CD4-positive, alpha-beta T cell treated with Interleukin-4 for 1 hour (primary cell): Measurements from ENCODE around the gene SPAG17.
A peak's percentile ranks its signal among the peaks of the same experiment; 100 is the strongest.

Experiments
- DNase-seq, 2 donors: peaks; one replicate each; pipeline ENCODE4 v3.0.0-alpha.2; 2020 to 2022

Gene SPAG17

DNA sequence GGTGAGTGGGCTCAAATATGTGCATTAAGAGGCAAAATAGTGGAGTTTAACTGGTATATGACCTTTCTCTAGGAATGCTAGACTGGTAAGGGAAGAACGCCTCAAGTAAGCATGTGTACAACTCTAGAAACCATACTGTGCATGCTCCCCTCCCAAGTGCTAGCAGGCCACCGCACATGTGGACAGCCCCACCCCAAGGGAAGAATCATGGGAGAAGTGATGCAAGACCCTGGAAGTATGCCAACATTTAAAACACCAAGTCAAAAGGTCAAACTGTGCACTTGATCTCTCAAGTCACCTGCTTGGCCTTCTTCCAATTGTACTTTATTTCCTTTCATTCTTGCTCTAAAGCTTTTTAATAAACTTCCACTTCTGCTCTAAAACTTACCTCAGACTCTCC, 135.0 kb downstream of the SPAG17 start:
- no peak for DNase-seq

DNA sequence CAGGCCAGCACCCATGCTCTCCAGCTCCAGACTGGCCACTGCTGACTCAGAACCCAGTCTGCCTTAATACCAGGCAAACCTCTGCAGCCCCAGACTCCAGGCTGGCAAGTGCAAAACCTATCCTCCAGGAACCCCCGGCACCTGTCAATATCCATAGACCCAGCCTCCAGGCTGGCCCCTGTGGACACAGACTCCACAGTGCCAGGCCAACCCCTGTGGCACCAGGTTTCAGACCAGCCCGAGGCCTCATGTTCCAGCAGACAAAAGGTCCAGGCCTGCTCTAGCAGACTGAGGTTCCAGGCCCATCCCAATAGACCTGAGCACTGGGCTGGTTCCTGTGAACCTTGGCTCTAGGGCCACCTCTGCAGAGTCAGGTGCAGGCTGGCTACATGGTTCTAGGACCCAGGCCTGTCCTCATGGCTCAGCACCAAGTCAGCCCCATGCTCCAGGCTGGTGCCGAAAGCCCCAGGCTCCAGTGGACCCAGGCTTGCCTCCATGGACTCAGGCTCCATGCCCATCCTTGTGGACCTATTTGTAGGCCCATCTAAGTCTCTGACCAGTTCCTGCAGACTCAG, 137.3 kb downstream of the SPAG17 start:
- no peak for DNase-seq

DNA sequence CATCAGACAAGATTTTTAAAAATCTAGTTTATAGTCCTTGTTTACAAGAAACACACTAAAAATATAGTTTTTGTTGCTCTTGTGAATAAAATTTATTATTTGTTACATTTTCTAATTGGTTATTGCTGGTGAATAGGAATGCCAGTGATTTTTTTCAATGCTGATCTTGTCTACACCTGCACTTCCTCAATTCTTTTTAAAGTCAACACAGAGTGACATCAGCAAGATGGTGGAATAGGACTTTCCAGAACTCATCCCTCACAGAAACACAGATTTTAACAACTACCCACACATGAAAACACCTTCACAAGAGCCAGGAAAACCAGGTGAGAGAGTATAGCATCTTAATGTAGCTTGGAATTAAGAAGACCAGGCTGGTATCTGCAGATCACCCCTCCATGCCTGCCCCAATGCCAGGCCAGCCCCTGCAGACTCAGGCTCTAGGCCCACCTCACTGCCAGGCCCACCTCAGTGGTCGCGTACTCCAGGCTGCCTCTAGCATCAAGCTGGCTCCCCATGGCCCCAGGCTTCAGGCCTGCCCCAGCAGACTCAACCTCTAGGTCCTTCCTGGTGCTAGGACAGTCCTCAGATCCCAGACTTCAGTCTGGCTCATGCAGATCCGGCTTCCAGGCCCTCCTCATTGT, 137.9 kb downstream of the SPAG17 start:
- DNase-seq, result no peak

DNA sequence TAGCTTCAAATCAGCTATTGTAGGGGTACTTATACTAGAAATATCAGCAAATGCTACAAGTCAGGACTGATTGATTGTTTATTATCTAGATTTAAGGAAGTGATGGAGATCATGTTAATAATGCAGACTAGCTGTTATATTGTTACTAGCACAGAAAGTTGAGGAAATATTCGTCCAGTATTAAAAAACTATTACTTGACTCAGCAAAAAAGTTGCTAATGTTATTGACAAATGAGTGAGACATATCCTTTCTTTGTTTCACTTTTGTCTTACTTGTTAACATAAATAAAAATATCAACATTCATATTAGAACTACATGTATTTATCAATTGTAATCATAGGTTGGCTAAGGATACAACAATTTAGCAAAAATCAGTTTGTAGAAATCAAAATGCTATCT, 141.4 kb downstream of the SPAG17 start:
- DNase-seq, result no peak

DNA sequence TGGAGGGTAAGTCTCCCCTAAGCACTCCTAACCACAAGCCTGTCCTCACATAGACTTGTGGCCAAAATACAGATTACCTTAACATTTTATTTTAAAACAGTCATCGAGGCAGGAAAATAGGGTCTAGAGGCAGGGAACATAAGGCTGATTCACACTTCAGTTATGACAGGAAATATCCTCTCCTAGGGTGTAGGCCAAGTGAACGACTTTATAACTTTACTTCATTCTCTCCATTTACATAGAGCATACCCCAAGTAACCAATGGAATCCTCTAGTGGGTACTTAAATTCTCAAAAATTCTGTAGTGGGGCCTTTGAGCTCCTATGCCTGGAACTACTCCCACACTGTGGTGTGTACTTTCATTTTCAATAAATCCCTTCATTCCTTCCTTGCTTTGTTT, 142.5 kb downstream of the SPAG17 start:
- DNase-seq, result no peak

DNA sequence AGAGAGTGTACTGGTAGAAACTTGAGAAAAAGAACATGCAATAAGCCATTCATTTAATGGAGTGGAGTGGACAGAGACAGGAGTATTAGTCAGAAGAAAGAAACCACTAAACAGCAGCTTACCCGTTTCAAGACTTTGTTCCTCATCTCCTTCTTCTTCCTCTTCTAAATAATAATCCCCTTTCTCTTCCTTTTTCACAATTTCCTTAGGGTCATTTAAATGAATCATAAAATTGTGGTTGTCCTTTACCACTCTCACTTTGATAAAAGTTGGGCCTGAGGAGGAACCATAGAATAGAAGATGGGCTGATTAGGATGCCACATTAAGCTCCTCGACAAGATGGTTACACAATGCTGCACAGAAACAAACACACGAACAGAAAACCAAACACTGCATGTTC, 145.9 kb downstream of the SPAG17 start:
- DNase-seq, result peak in 1 of 2 donors; percentile 9

DNA sequence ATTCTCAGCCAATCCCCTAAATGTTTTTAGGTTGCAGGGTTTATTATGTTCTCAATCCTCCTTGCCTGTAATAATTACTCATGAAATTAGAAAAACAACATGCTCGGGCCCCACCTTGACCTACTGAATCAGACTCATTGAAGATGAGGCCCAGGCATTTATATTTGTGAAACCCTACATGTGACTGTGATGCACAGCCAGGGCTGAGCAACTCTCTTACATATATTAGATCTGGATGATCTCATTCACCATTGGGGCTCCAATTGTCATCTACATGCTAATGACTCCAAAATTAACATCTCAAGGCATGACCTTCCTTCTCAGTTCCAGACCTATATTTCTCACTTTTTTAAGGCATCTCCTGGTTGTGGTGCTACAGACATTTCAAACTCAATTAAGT, 152.1 kb downstream of the SPAG17 start:
- DNase-seq, result no peak

DNA sequence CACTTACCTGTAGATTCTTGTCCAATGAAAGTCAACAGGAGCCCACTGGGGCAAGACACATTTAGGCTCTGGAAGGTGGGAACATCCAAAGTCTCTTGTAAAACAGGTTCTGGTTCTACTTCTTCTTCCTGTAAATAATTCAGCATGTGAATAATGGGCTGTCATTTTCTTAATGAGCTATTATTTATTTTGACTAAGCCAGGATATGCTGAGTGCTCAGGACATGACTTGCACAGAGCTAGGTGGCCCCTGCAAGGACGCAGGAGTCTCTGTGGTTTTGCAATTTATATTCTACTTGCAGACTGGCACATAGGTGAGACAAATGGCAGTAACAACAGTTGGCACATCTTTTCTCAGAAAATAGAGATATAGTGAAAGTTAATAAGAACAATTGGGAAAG, 156.8 kb downstream of the SPAG17 start:
- no peak for DNase-seq

DNA sequence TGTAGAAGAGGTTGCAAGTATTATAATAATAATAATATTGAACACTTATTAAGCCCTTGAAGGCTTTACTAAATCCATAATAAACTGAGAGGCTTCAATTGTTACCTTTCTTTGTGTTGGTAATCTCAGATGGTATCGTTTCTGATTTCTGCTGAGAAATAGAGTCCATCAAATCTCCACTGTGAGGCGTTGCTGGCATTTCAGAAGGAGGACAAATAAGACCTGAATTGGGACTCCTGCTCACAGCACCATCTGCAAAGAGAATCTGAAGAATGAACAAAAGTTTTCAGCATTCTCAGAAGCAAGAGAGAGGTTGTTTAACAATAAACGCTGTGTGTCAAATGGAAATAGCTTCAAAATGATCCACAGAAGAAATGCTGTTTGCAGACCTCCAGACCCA, 161.8 kb downstream of the SPAG17 start:
- no peak for DNase-seq

DNA sequence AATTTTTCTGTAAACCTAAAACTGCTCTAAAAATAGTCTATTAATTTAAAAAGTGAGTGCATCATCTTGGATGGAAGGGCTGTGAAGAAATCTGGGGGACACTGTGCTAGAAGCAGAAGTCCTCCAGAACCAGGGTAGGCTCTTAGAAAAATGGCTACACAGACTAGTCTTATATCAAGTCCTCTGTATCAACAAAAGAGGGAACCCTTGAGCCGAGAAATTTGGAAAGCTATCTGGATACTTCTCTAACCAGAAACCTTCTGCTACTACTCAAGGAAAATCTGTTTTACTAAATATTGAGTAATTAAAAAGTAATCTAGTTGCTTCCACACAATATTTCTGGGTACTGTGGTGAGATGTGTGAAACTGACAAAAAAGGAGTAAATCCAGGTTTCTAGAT, 163.4 kb downstream of the SPAG17 start:
- DNase-seq, result no peak

DNA sequence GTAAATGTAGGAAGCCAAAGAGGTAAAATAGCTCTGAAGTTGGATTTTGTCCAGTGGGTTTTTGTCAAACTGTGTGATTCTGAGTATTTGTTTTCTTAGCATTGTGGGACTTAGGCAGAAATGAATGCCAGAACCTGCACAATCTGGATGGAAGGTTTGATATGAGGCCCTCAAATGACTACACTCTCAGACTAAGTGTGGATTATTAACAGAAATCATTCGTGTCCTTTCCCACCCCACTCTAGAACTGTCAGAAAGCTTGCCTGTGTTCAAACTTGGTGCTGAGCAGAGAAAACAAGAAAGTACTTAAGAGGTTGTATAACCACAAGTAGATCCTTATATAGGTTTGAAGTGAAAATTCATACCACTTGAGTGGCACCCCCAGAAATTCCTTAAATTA, 167.0 kb downstream of the SPAG17 start:
- DNase-seq, result no peak

DNA sequence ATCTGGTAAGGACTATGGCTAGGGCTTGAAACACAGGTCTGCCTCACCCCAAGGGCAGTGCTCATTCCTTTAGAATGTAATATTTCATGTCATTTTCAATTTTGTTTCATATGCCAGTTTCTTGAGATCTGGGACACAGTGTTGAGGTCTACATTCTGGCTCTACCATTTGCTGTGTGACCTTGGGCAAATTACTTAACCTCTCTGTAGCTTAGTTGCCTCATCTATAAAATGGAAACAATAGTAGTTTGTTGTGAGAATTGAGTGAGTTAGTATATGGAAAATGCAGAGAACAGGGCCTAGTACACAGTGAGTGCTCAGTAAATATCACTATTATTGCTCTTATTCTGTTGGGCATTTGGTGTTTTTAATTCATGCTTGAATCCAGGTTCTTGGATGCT, 171.1 kb downstream of the SPAG17 start:
- no peak for DNase-seq

DNA sequence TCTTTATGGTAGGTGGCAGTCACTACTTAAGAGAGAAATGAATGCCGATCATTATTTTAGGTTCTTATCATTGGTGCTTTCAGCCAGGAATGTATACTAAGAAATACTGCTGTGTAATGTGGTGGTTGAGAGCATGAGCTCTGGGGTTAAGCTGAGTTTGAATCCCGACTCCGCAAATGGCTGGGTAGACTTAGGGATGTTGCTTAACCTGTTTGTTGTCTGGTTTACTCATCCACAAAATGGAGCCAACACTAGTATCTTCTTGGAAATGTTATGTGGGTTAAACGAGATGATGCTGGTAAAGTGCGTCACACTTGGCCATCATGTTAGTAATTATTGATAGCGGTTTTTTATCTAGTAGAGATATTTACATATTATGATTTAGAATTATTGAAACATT, 171.7 kb downstream of the SPAG17 start:
- no peak for DNase-seq

DNA sequence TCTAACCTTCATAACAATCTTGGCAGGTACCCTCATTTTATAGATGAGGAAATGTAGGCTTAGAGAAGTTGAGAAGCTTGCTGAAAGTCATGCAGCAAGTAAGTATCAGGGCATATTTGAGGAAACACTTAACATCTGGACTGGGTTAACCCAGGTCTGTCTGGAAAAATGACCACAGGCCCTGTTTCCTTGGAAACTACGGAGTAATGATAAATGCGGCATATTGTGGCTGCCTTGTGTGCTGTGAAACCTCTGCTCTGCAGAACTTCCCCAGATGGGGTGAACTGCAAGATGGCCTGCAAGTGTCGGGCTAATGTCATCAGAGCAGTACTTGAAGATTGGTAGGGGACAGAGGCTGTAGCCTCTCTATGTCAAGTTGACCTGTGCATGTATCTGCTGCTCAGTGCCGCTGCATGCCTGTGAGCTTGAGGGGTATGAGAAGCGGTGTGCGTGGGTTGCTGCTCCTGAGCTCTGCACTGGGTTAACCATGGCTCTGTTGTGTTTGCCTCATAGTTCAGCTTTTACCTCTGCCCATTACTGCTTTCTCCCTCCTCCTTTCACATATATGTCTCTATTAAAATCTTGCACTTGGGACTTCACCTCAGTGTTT, 172.4 kb downstream of the SPAG17 start:
- DNase-seq, result no peak

DNA sequence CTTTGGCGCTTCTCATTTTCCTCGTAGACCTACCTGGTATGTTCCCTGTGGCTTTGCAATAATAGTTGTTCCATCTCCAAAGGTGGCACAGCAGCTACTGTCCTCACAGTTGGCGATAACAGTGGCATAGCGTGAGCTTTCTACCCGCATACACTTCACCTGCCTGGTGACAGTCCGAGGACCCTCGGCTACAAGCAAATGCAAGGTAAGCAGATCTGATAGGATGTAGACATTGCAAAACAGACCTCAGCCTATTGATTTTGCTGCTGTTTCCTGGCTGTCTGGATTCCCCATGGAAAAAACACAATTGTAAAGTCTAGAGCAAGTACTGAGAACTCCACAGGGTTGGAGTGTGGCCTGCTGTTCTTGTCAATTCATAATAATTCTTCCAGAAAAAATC, 177.0 kb downstream of the SPAG17 start:
- DNase-seq, result no peak

DNA sequence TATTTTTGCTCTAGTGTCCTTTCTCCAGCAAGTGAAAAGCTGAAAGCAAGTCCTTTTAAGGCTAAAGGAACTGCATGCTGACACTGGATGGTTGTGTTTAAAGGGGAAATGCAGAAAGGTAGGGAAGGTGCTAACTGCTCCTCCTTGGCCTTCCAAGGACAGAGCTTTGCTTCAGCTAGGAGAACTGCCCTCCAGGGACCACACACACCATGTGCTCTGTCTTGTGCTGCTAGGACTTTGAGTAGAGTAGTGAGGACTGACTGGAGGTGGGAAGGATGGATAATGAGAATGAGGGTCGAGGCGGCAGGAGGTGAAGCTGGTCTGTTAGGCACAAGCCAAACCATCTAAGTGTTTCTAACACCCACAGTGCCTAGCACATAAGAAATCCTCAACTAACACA, 177.6 kb downstream of the SPAG17 start:
- no peak for DNase-seq

DNA sequence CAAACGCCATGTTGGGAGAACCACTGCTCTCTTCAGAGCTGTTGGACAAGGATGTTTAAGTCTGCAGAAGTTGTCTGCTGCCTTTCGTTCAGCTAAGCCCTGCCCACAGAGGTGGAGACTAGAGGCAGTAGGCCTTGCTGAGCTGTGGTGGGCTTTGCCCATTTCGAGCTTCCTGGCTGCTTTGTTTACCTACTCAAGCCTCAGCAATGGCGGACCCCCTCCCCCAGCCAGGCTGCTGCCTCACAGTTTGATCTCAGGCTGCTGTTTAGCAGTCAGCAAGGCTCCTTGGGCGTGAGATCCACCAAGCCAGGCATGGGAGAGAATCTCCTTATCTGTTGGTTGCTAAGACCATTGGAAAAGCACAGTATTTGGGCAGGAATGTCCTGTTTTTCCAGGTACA, 180.7 kb downstream of the SPAG17 start:
- no peak for DNase-seq

DNA sequence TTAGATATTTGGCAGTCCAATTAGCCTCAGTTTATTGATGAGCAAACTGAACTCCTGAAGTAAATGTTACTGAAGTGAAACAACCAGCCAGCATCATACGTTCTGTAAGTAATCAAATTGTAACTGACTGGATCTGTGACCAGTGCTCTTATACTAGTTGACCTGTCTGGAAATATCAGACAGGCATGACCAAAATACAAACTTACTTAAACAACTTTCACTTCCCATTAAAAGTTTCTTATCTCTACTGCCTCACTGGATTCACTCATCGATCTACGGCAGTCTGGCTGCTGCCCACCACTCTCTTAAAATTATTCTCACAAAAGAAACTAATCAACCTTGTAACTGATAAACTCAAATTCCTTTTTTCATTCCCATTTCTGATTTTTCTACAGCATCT, 199.1 kb downstream of the SPAG17 start:
- no peak for DNase-seq

DNA sequence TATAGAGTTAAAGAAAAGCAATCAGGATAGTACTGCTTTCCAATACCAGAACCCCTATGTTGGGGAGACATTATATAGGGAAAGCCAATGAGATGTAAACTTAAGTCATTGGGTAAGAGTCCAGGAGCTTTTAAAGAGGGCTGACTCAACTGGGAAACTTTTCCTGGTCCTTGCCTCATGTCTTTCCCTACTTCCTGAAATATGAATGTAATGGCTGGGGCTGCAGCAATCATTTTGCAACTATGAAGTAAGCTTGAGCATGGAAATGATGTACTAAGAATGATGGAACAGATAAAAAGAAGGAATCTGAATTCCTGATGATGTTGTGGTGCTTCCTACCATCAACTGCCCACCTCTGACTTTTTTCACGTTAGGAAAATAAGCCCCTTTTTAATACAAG, 199.8 kb downstream of the SPAG17 start:
- DNase-seq, result no peak

DNA sequence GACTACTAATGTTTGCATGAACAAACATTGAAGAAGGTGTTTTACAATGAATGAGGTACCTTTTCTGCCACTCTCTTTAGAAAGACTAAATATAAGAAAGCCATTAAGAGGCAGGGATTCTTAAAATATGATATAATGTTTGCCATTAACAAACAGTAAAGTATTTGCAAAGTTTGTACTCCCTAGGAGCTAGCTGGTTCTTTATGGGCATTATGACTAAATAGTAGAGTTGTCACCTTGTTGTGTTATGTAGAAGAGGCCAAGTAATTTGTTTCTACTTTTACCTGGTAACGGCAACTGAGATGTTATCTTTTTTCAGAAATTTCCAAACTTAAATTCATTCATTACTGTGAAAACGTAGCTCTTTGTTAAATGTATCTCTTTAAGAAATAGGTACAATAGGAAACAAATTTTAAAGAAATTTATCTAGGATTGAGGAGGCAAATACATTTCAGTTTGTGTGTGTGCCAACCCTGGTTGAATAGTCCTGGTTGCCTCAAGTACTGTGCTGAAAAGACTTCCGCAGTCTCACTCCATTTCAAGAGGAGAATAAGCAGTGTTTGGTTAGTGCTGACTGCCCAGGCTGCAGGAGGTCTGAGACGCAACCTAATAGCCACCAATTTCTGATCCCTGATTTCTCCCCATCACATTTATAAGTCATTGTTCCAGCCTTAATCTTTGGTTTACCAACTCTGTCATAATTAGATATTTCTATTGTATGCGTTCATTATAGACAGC, 203.4 kb downstream of the SPAG17 start:
- DNase-seq, result no peak

DNA sequence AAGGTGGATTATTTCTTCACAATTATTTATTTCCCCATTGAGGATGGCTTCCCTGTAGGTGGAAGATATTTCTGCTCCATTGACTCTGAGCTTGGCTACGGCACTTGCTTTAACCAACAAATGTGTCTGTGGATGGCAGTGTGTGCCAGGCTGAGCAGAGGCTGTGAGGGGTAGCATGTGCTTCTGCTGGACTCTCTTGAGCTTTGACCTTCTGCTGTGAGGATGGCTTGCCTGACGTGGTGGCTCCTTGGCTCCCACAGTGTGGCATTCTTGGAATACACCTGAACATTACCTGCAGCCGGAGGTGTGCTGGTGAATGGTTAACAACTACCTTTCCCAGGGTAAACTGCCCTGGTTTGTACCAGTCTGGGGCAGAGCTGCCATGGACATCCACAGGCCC, 208.6 kb downstream of the SPAG17 start:
- no peak for DNase-seq

DNA sequence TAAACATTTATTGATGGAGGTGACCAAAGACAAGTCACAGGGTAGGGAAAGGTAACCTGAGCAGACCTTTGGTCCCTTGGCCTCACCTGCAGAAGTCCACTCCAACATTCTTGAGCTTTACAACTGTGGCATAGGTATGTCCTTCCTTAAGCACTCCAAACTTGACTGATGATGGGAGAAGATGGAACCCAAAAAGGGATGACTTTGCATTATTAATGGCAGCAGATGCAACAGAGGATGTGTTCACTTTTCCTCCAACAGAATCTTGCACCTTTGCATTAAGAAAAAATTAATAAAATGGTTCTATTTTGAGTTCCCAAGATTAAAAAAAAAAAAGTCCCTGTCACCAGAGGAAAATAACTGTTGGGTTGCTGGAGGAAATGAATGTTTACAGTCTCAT, 213.3 kb downstream of the SPAG17 start:
- DNase-seq, result no peak

DNA sequence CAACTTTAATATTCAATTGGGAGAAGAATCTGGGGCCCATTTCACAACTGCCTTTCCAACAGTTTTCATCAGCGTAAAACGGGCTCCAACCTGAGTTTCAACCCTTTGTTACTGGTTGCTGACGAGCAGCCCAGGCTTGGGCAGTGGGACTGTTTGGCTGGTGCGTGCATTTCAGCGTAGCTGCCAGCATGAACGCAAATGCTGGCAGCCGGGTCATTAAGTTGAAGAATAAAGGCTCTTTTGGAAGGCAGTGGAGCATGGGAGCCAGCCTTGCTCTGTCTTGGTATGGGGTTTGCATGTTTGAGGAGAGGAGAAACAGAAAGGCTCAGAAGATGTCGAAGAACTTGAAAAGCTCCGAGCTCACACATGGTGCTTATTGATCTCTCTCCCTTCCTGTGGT, 214.8 kb downstream of the SPAG17 start:
- DNase-seq, result no peak

DNA sequence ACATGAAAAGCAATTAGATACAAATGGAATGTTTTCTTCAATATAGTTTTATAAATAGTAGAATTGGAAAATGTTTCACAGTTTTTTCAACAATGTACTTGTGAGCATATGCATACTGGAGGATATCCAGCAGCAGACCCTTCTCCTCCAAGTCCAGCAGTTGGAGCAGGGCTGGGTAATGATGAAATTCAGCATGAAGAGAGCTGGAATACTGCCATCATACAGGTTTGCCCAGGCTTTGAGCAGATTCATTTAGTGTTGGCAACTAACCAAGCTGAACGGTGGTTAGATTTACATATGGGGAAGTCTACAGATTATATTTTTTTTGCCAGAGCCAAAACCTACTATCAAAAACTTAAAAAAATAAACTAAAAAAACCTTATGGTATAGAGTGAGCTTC, 217.1 kb downstream of the SPAG17 start:
- DNase-seq, result no peak
